Astrocyte of the cerebellum (primary cell): Measurements from ENCODE around the gene RFESD.

ENCODE experiments used
- DNase-seq: peaks from one replicate; pipeline ENCODE4 v3.0.0-alpha.2; 2011; ENCODE audit warnings: low read depth
- H3K4me3 ChIP-seq: 2 replicates; pipeline ENCODE4 v1.5.1; 2011; ENCODE audit warnings: mild to moderate bottlenecking, low read depth, low read length, moderate library complexity
- in situ Hi-C: cut with HindIII; loops from 2 replicates; pipeline ENCODE4 v1.10.0; 2017; ENCODE audit warnings: low sequenced_read_pairs
- TF ChIP-seq, protein P1 (sequence below): IDR thresholded peaks from 2 replicates; pipeline ENCODE4 v1.5.1; 2012; ENCODE audit warnings: low read length, low read depth, moderate library complexity, mild to moderate bottlenecking; ENCODE audit errors: missing control alignments

The RFESD gene

DNA sequence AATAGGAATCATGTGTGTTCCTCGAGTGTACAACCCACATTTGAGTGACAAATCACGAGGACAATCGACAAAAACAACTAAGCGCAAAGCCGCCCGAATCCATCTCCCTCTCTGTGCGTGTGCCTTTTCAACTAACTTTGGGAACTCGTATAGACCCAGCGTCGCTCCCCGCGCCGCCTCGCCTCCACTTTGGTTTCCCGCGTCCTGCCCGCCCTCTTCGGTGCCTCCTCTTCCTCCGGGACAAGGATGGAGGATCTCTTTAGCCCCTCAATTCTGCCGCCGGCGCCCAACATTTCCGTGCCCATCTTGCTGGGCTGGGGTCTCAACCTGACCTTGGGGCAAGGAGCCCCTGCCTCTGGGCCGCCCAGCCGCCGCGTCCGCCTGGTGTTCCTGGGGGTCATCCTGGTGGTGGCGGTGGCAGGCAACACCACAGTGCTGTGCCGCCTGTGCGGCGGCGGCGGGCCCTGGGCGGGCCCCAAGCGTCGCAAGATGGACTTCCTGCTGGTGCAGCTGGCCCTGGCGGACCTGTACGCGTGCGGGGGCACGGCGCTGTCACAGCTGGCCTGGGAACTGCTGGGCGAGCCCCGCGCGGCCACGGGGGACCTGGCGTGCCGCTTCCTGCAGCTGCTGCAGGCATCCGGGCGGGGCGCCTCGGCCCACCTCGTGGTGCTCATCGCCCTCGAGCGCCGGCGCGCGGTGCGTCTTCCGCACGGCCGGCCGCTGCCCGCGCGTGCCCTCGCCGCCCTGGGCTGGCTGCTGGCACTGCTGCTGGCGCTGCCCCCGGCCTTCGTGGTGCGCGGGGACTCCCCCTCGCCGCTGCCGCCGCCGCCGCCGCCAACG is 26.3 kb upstream of the RFESD start, which contains the start of gene GPR150:
GPR150 (plus strand) TSS at position 58 of the 840 bp plus-strand sequence; CDS start at position 247, 189 bp downstream.
- TF ChIP-seq, protein P1, sequence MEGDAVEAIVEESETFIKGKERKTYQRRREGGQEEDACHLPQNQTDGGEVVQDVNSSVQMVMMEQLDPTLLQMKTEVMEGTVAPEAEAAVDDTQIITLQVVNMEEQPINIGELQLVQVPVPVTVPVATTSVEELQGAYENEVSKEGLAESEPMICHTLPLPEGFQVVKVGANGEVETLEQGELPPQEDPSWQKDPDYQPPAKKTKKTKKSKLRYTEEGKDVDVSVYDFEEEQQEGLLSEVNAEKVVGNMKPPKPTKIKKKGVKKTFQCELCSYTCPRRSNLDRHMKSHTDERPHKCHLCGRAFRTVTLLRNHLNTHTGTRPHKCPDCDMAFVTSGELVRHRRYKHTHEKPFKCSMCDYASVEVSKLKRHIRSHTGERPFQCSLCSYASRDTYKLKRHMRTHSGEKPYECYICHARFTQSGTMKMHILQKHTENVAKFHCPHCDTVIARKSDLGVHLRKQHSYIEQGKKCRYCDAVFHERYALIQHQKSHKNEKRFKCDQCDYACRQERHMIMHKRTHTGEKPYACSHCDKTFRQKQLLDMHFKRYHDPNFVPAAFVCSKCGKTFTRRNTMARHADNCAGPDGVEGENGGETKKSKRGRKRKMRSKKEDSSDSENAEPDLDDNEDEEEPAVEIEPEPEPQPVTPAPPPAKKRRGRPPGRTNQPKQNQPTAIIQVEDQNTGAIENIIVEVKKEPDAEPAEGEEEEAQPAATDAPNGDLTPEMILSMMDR, result no peak
- peak within 1 kb of the TSS; percentile 45 for H3K4me3 ChIP-seq
- in situ Hi-C loops, result no loop called here
- DNase-seq, result no peak

DNA sequence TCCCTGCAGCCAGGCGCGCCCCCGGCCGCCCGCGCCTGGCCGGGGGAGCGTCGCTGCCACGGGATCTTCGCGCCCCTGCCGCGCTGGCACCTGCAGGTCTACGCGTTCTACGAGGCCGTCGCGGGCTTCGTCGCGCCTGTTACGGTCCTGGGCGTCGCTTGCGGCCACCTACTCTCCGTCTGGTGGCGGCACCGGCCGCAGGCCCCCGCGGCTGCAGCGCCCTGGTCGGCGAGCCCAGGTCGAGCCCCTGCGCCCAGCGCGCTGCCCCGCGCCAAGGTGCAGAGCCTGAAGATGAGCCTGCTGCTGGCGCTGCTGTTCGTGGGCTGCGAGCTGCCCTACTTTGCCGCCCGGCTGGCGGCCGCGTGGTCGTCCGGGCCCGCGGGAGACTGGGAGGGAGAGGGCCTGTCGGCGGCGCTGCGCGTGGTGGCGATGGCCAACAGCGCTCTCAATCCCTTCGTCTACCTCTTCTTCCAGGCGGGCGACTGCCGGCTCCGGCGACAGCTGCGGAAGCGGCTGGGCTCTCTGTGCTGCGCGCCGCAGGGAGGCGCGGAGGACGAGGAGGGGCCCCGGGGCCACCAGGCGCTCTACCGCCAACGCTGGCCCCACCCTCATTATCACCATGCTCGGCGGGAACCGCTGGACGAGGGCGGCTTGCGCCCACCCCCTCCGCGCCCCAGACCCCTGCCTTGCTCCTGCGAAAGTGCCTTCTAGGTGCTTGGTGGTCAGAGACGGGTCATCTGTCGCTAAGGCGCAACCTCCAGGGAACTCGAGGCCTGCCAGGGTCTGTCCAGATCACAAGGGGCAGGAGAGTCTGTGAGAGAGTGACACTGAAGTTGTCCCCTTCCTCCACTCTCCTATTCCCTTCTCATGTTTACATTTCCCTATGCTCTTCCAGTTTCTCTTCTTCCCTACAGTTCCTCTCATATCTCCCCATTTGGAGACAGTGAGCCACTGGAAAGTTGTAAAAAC is 25.4 kb upstream of the RFESD start:
- peak overlapping the region; percentile 27 for H3K4me3 ChIP-seq
- TF ChIP-seq, protein P1, result no peak
- in situ Hi-C loops, result no loop called here
- no peak for DNase-seq

DNA sequence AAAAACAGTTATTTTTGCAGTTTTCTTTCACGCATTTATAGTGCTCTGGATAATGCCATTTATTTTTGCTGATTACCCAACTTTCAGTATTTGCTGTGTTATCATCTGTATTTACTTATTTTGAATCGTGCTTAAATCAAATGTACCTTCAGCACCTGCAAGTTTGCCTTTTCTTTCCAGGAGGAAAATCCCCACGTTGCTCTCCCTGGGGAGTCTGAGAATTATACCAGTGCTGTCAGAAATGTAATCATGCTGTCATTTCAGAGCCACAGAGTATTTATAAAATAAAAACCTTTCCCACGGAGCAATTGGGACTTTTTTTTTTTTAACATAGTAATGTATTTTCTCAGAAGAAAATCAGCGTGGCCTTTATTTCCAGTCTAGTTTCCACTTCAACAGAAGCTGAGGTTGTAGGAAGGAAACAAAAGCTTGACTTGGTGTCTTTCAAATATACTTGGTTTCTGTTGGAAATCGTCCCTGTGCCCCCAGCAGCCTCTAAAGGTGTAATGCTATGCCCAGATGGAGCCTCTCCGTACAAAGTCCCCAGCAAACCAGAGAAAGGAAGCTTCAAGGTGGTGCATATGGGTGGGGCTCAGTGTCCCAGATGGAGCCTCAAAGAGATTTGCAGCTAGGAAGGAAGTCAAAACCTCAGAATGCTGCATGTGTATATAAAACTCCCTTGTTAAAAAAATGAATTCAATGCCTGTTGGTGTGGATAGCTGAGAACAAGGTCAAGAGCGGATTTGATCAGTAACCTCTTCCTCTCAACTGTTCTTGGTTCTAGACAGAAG is 24.5 kb upstream of the RFESD start:
- no peak overlapping the region for H3K4me3 ChIP-seq
- TF ChIP-seq, protein P1, result no peak

DNA sequence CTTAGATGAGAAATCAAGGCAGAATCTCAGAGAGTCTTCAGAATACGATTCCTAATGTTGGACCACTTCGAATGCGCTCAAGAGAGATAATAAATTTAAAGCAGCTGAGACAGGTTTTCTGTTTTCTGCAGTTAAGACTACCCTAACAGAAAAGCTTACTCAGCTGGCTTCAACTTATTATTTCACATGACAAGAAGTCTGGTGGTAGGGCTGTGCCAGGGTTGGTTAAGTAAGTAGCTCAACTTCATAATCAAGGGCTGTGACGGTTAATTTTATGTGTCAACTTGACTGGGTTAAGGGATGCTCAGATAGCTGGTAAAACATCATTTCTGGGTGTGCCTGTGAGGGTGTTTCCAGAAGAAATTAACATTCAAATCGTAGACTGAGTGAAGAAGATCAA is 22.9 kb upstream of the RFESD start:
- TF ChIP-seq, protein P1, result no peak
- no peak overlapping the region for H3K4me3 ChIP-seq
- DNase-seq, result no peak
- in situ Hi-C loops, result no loop called here

More for the DNA sequence above, 24.5 kb upstream of the RFESD start:
- in situ Hi-C loops, result no loop called here
- DNase-seq, result no peak

DNA sequence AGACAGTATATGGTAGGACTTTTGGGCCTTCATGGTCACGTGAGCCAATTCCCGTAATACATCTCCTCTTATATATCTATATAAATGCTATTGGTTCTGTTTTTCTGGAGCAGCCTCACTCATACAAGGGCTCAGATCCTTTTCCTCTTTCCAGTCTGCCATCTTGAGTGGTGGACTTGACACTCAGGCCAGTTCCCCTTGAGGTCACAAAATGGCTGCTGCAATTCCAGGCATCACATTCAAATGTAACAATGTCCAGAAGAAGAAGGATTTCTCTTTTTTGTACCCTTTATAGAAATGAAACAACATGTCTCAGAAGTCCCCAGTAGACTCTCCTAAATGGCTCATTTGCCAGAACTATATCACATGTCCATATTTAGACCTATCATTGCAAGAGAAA is 22.2 kb upstream of the RFESD start:
- DNase-seq, result no peak
- no peak overlapping the region for H3K4me3 ChIP-seq
- TF ChIP-seq, protein P1, result no peak
- in situ Hi-C loops, result no loop called here

DNA sequence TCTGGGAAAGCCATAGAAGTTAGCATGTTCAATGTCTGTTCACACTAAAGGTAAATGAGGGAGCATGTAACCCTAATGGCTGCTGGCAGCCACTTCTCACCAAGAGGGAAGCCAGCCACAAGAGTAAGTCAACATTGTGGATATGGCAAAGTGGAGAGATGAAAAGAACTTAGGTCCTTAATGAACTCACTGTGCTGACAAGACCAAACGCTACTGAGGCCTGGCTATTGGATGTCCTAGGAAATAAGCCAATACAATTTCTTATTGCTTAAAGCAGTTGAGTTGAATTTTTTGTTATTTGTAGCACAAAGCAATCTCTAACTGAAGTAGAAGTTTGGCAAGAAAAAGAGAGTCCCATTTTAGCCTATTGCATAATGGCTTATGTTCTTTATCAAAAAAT is 19.9 kb upstream of the RFESD start:
- TF ChIP-seq, protein P1, result no peak
- in situ Hi-C loops, result no loop called here
- H3K4me3 ChIP-seq, result no peak overlapping the region
- DNase-seq, result no peak
